Calu3 (cell line): ENCODE measurements around the gene FBRS. TPM values are rescaled to one million over a fixed set of nuclear protein-coding genes. Genes with fewer than 3 reads are reported as not detected.
"Not testable (repeated sequence)": the region's sequence is repeated elsewhere in the genome, so short reads cannot be mapped to it uniquely, and the experiment has no call there.

Experiments
- BruUV-seq: library from RNA; stranded (reverse); fragments of 400-500 nt; replicated peaks from 2 replicates; lab custom pipeline; 2021; lab: Mats Ljungman, UMichigan
- CTCF ChIA-PET: fragments of 300-600 bp; sonication (Branson Sonifier 250); formaldehyde crosslinking; loops from one replicate; lab custom pipeline; 2022; ENCODE audit warnings: antibody characterized with exemption; lab: Charles Lee
- DNase-seq: peaks from one replicate; pipeline ENCODE4 v3.0.0; 2022
- H3K27ac Mint-ChIP-seq: one replicate; pipeline ENCODE4 v1.8.0; 2022; ENCODE audit warnings: mixed read lengths; ENCODE audit not compliant: unreplicated experiment
- H3K27me3 Mint-ChIP-seq: one replicate; pipeline ENCODE4 v1.8.0; 2022; ENCODE audit warnings: mixed read lengths; ENCODE audit not compliant: unreplicated experiment
- H3K36me3 Mint-ChIP-seq: one replicate; pipeline ENCODE4 v1.8.0; 2022; ENCODE audit warnings: mild to moderate bottlenecking, moderate library complexity, mixed read lengths; ENCODE audit not compliant: insufficient read depth, unreplicated experiment
- H3K4me1 Mint-ChIP-seq: one replicate; pipeline ENCODE4 v1.8.0; 2022; ENCODE audit warnings: mild to moderate bottlenecking, low read depth, mixed read lengths; ENCODE audit not compliant: unreplicated experiment
- H3K4me3 Mint-ChIP-seq: one replicate; pipeline ENCODE4 v1.8.0; 2022; ENCODE audit warnings: mild to moderate bottlenecking, low read depth, moderate library complexity, mixed read lengths; ENCODE audit not compliant: unreplicated experiment
- H3K9me3 Mint-ChIP-seq: one replicate; pipeline ENCODE4 v1.8.0; 2022; ENCODE audit warnings: low read depth, mixed read lengths; ENCODE audit not compliant: unreplicated experiment
- intact Hi-C: fragments of 100-400 bp; cut with micrococcal nuclease; formaldehyde crosslinking; loops from one replicate; pipeline ENCODE4 v1.10.0; 2022; ENCODE audit not compliant: unreplicated experiment
- total RNA-seq: library from RNA; stranded (reverse); gene quantifications from 2 replicates; pipeline ENCODE4 v1.2.3, GENCODE V29; 2022
- TF ChIP-seq, protein P1 (sequence below): fragments of 200-600 bp; IDR thresholded peaks from one replicate; pipeline ENCODE4 v1.8.0; 2022; ENCODE audit warnings: antibody characterized with exemption; ENCODE audit not compliant: unreplicated experiment

Gene FBRS
- total RNA-seq, 1 experiment from 2014 or later, result 113 TPM

DNA sequence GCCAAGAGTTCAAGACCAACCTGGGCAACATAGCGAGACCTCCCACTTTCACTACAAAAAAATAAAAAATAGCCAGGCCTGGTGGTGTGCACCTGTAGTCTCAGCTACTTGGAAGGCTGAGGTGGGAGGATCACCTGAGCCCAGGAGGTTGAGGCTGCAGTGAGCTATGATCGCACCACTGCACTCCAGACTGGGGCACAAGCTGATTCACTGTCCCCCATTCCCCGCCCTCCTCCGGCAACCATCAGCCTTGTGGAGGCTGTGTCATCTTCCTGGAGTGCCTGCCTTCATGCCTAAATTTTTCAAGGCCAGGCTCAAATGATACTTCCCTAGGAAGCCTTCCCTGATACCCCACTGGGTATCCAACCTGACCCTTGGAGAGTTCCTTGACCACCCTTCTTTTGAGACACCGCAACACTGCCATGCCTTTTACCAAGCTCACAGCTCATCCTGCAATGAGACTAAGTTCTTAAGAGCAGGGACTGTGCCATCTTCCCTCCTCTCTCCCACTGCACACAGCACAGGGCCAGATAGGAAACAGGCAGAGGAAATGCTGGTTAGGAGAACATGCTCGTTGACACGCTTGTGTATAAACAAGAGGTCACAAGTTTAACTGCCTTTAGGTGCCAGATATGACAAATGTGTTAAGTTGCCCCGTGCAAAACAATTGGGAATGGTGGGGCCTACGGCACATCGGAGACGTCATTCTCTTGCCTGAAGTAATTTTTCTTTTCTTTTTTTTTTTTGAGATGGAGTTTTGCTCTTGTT is 36.9 kb downstream of the FBRS start:
- CTCF ChIA-PET, result interaction anchor here (1.6 to 1.8 kb wide), 2 partner anchors 22 to 36 kb away, joined by 4 to 16 read pairs; partner anchors contain the start of gene FBRS
- peaks cover 26% of the 10 kb centered on the region for H3K4me1 Mint-ChIP-seq
- H3K9me3 Mint-ChIP-seq, result no peaks in the 10 kb centered on the region
- peaks cover 39% of the 10 kb centered on the region for H3K36me3 Mint-ChIP-seq
- H3K4me3 Mint-ChIP-seq, result no peak overlapping the region
- peaks cover 21% of the 10 kb centered on the region for H3K27me3 Mint-ChIP-seq
- intact Hi-C loops, result loop anchor here (5.0 kb wide), 1 partner anchor 38 kb away; the partner anchor contains the start of gene FBRS
- BruUV-seq, result no TSS peak
- H3K27ac Mint-ChIP-seq, result no peak overlapping the region
- TF ChIP-seq, protein P1, sequence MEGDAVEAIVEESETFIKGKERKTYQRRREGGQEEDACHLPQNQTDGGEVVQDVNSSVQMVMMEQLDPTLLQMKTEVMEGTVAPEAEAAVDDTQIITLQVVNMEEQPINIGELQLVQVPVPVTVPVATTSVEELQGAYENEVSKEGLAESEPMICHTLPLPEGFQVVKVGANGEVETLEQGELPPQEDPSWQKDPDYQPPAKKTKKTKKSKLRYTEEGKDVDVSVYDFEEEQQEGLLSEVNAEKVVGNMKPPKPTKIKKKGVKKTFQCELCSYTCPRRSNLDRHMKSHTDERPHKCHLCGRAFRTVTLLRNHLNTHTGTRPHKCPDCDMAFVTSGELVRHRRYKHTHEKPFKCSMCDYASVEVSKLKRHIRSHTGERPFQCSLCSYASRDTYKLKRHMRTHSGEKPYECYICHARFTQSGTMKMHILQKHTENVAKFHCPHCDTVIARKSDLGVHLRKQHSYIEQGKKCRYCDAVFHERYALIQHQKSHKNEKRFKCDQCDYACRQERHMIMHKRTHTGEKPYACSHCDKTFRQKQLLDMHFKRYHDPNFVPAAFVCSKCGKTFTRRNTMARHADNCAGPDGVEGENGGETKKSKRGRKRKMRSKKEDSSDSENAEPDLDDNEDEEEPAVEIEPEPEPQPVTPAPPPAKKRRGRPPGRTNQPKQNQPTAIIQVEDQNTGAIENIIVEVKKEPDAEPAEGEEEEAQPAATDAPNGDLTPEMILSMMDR, result no peak
- DNase-seq, result no peak

- not testable (repeated sequence) for H3K27ac Mint-ChIP-seq, H3K9me3 Mint-ChIP-seq, BruUV-seq, DNase-seq, H3K4me3 Mint-ChIP-seq
- Mint-ChIP-seq H3K4me1 (peaks cover 33% of the 10 kb centered on the region), H3K36me3 (peaks cover 54% of the 10 kb centered on the region), H3K27me3 (peaks cover 16% of the 10 kb centered on the region)
- intact Hi-C loops, result loop anchor here (5.0 kb wide), 1 partner anchor 39 kb away; the partner anchor contains the start of gene FBRS
- CTCF ChIA-PET, result interaction anchor here (1.2 kb wide), 1 partner anchor 301 kb away, joined by 3 read pairs; the partner anchor contains the start of gene ZNF48
These were observed 38.4 kb downstream of the FBRS start for GRCh38 chr16:30696646-30697045.

DNA sequence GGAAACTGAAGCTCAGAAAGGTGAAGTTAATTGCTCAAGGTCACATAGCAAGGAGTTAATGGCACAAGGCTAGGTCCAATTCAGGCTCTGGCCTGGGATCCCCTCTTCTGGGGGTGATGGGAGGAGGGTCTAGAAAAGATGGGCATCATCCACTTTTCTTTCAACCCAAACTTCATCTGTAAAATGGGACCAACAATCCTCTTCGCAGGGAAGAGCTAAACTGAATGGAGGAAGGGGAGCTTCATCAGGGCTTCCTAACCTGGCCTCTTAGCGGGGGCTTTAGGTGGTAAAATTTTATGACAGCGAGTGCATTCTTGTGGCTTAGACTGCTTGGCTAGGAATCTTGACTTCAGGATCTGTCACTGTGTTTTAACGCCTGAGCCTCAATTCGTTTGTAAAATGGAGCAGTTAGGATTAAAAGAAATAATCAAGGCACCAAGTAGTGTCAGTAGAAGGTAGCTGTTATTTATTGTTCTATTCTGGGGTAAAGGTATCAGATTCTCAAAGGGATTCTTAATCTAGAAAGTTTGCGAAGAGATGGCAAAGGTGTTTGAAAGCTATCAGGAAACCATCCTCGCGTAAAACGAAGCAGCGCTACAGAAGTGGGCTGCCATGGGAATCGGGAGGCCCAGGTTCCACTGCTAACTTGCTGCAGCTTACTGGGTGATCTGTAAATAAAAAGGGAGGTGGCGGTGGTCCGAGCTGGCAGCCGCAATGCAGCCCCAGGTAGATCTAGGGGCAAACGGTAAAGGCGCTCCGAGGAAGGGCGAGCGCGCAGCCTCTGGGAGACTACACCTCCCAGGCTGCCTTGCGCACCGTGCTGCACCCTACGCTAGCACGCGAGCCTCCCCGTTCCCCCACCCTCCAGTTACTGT is 39.3 kb downstream of the FBRS start:
- Mint-ChIP-seq H3K4me3 (peak overlapping the region; percentile 96), H3K36me3 (peaks cover 63% of the 10 kb centered on the region), H3K4me1 (peaks cover 33% of the 10 kb centered on the region), H3K27me3 (peaks cover 7% of the 10 kb centered on the region), H3K27ac (peak overlapping the region; percentile 99), H3K9me3 (no peaks in the 10 kb centered on the region)
- TF ChIP-seq, protein P1, result no peak
- intact Hi-C loops, result loop anchor here (5.0 kb wide), 1 partner anchor 40 kb away; the partner anchor contains the start of gene FBRS
- CTCF ChIA-PET, result interaction anchor here (0.8 to 1.2 kb wide), 2 partner anchors 47 to 302 kb away, joined by 3 read pairs; partner anchors contain the start of genes PRR14 and ZNF48
- TSS peak; percentile 67 for BruUV-seq
- DNase-seq, result no peak

GRCh38 chr16:30698139-30698815 is 40.0 kb downstream of the FBRS start:
- Mint-ChIP-seq H3K9me3 (no peaks in the 10 kb centered on the region), H3K4me3 (peak overlapping the region; percentile 96), H3K36me3 (peaks cover 71% of the 10 kb centered on the region), H3K27ac (peak overlapping the region; percentile 99), H3K27me3 (no peaks in the 10 kb centered on the region), H3K4me1 (peaks cover 33% of the 10 kb centered on the region)
- TF ChIP-seq, protein P1, result no peak
- no TSS peak for BruUV-seq
- CTCF ChIA-PET, result no interaction called here
- intact Hi-C loops, result loop anchor here (5.0 kb wide), 1 partner anchor 41 kb away; the partner anchor contains the start of gene FBRS
- DNase-seq, result peak; percentile 99
